ENCODE measurements around the gene RAPGEF4. TPM values are rescaled to one million over a fixed set of nuclear protein-coding genes. Genes with fewer than 3 reads are reported as not detected.

Gene RAPGEF4
- total and polyA plus RNA-seq, 2 of the 8 experiments (the other 6 are each of a cell fraction or from before 2014, with no cell fraction given), result 1.2 to 2.6 TPM

- POLR2A ChIA-PET (ENCODE audit: partially characterized antibody), result no interaction called here
- no peaks in the 10 kb centered on the region for H3K4me1 ChIP-seq (replicated peaks in 1 of 4; ENCODE audit: control insufficient read depth in 3 of 4, insufficient read depth in 4 of 4, low read length in 3 of 4)
- TF ChIP-seq KDM1A (IDR thresholded peaks at IDR 0.05; ENCODE audit: borderline replicate concordance, low read length), result no peak
- TF ChIP-seq FOSL1 (IDR thresholded peaks at IDR 0.05; ENCODE audit: insufficient read depth, low read depth, low read length), result no peak
- no peak for TF ChIP-seq SP1 (IDR thresholded peaks at IDR 0.05; ENCODE audit: low read depth, low read length)
- TF ChIP-seq BACH1 (IDR thresholded peaks at IDR 0.05; ENCODE audit: low read length), result no peak
- TF ChIP-seq USF2 (IDR thresholded peaks at IDR 0.05; ENCODE audit: low read length), result no peak
Observed at GRCh38 chr2:172885996-172886395, 150.4 kb downstream of the RAPGEF4 start.

More at GRCh38 chr2:172885996-172886395, 150.4 kb downstream of the RAPGEF4 start:
- H3K36me3 ChIP-seq (ENCODE audit: control insufficient read depth in 2 of 4, insufficient read depth in 4 of 4, low read length in 3 of 4), result no peaks in the 10 kb centered on the region
- no peak overlapping the region for H3K9ac ChIP-seq (replicated peaks in 1 of 4; ENCODE audit: extremely low read depth in 1 of 4, low read depth in 3 of 4, low read length in 3 of 4)
- no peak overlapping the region for H2AK5ac ChIP-seq (ENCODE audit: low read depth, low read length)
- no peak overlapping the region for H2BK5ac ChIP-seq (ENCODE audit: low read depth, low read length)
- no peak overlapping the region for H3K4me3 ChIP-seq (ENCODE audit: extremely low read depth in 1 of 4, insufficient read depth in 2 of 4, low read depth in 3 of 4, low read length in 4 of 4)
- H3K27ac ChIP-seq (ENCODE audit: low read depth, low read length), result no peak overlapping the region
- no peak overlapping the region for H2BK20ac ChIP-seq (ENCODE audit: low read length)
- H3K79me2 ChIP-seq (ENCODE audit: control insufficient read depth in 1 of 2, insufficient read depth in 2 of 2, low read length in 2 of 2), result no peaks in the 10 kb centered on the region
- no peak overlapping the region for H3K18ac ChIP-seq (ENCODE audit: extremely low read depth, low read length)
- H3K27me3 ChIP-seq (replicated peaks in 1 of 4; ENCODE audit: control insufficient read depth in 3 of 4, extremely low read depth in 1 of 4, insufficient read depth in 3 of 4, low read length in 3 of 4), result no peaks in the 10 kb centered on the region
- H4K8ac ChIP-seq (ENCODE audit: extremely low read depth, insufficient read depth, low read length), result no peak overlapping the region
- no peak overlapping the region for H2BK12ac ChIP-seq (ENCODE audit: low read depth, low read length)
- no peaks in the 10 kb centered on the region for H4K20me1 ChIP-seq (replicated peaks in 1 of 2; ENCODE audit: control insufficient read depth in 1 of 2, insufficient read depth in 2 of 2, low read length in 2 of 2)
- CTCF ChIA-PET (ENCODE audit: partially characterized antibody), result interaction anchor here (0.8 to 1.4 kb wide), 2 partner anchors 41 to 45 kb away, joined by 3 to 5 read pairs; no protein-coding TSS in a partner anchor
- H3K9me3 ChIP-seq (ENCODE audit: insufficient read depth in 2 of 2, low read depth in 1 of 2, low read length in 1 of 2), result no peaks in the 10 kb centered on the region
- H3K4me2 ChIP-seq (ENCODE audit: insufficient read depth in 1 of 2, low read depth in 2 of 2, low read length in 2 of 2), result no peak overlapping the region
- no peak overlapping the region for H3K14ac ChIP-seq (ENCODE audit: insufficient read length)
- no peak overlapping the region for H4K5ac ChIP-seq (ENCODE audit: insufficient read length, low read depth, low read length)
- no peak overlapping the region for H2BK15ac ChIP-seq (ENCODE audit: low read length)
- H3K23me2 ChIP-seq (ENCODE audit: low read depth, low read length), result no peaks in the 10 kb centered on the region
- no peak for DNase-seq (ENCODE audit: low read depth in 1 of 2, low spot score in 2 of 2)
- 90% methylated on average over 3 of the region's 3 CpGs; no CpG with 5 or more reads in 1 of the 2 experiments for WGBS, 2 experiments (ENCODE audit: extremely low coverage in 1 of 2, insufficient coverage in 1 of 2, insufficient read length in 1 of 2, insufficient replicate concordance in 2 of 2, low coverage in 1 of 2, low lambda C conversion rate in 2 of 2, missing lambda C conversion rate in 1 of 2)
- H3K79me1 ChIP-seq (ENCODE audit: low read depth, low read length), result no peaks in the 10 kb centered on the region
- no peak overlapping the region for H2BK120ac ChIP-seq (replicated peaks; ENCODE audit: low read depth, low read length)
- no peak for FAIRE-seq
- H3K4ac ChIP-seq (replicated peaks; ENCODE audit: insufficient read length, low read depth, low read length), result no peak overlapping the region
- H4K91ac ChIP-seq (replicated peaks; ENCODE audit: insufficient read length, low read length), result no peak overlapping the region
- H3K23ac ChIP-seq (ENCODE audit: insufficient read length), result no peak overlapping the region
- no peak overlapping the region for H2AFZ ChIP-seq (ENCODE audit: low read length)
- H3K56ac ChIP-seq (replicated peaks; ENCODE audit: insufficient read length, low read depth, low read length), result no peak overlapping the region

Measured in H1 (cell line).